Hepatocyte (in vitro differentiated cells): Measurements from ENCODE around the gene CLASRP.
"Not testable (repeated sequence)": the region's sequence is repeated elsewhere in the genome, so short reads cannot be mapped to it uniquely, and the experiment has no call there.

Experiments
- CTCF ChIP-seq: fragments of 200-600 bp; sonication (generic); IDR thresholded peaks from 2 replicates; pipeline ENCODE4 v1.5.1; 2016; ENCODE audit warnings: antibody characterized with exemption, mild to moderate bottlenecking; ENCODE audit not compliant: poor library complexity
- EZH2 ChIP-seq: fragments of 200-600 bp; sonication (generic); IDR thresholded peaks from 2 replicates; pipeline ENCODE4 v1.6.1; 2016; ENCODE audit warnings: antibody characterized with exemption, mild to moderate bottlenecking, borderline replicate concordance

GRCh38 chr19:45118591-45119355, 79.9 kb downstream of the CLASRP start:
- TF ChIP-seq CTCF, EZH2: not testable (repeated sequence)
